Cardiac muscle cell (in vitro differentiated cells and primary cell): ENCODE results near the gene SEH1L. TPM values are rescaled to one million over a fixed set of nuclear protein-coding genes. Genes with fewer than 3 reads are reported as not detected.
"Not testable (repeated sequence)": the region's sequence is repeated elsewhere in the genome, so short reads cannot be mapped to it uniquely, and the experiment has no call there.

Source experiments
- DNase-seq, 2 donors: peaks; one replicate each; pipeline versions ENCODE4 v3.0.0 to v3.0.0-alpha.2; 2010 to 2017; ENCODE audit warnings: low read depth in 1 of 2, low spot score in 1 of 2
- H3K27ac ChIP-seq: fragments of 200-600 bp; sonication (generic); 2 replicates; pipeline ENCODE4 v1.5.1; 2016
- H3K27me3 ChIP-seq: fragments of 200-600 bp; sonication (generic); 2 replicates; pipeline ENCODE4 v1.6.0; 2016; ENCODE audit warnings: control low read depth
- H3K36me3 ChIP-seq: fragments of 200-600 bp; sonication (generic); 2 replicates; pipeline ENCODE4 v1.5.1; 2016; ENCODE audit warnings: control low read depth
- H3K4me1 ChIP-seq: fragments of 200-600 bp; sonication (generic); 2 replicates; pipeline ENCODE4 v1.8.1; 2017; ENCODE audit warnings: low read depth, mild to moderate bottlenecking, mixed run types
- H3K4me3 ChIP-seq: fragments of 200-600 bp; sonication (generic); 2 replicates; pipeline ENCODE4 v1.5.1; 2016; ENCODE audit warnings: mild to moderate bottlenecking
- H3K9me3 ChIP-seq: fragments of 200-600 bp; sonication (generic); 2 replicates; pipeline ENCODE4 v1.5.1; 2017; ENCODE audit warnings: low read depth, mild to moderate bottlenecking, control low read depth
- CTCF ChIP-seq: IDR thresholded peaks from 2 replicates; pipeline ENCODE4 v1.5.1; 2012; ENCODE audit warnings: low read depth, mild to moderate bottlenecking, low read length
- polyA plus RNA-seq: library from polyadenylated mRNA; unstranded; fragments of >200 nt; fragmentation: Nextera tagmentation; extraction: Ambion mirVana; gene quantifications from 2 replicates; pipeline ENCODE4 v1.2.1, GENCODE V29; 2016
- total RNA-seq: library from RNA; depleted of rRNA; stranded (reverse); fragments of >200 nt; gene quantifications from 2 replicates; pipeline ENCODE4 v1.2.3, GENCODE V29; 2016

The SEH1L gene
- total RNA-seq (14.0 and 20.9 TPM in 2 replicates), polyA plus RNA-seq (30.0 and 37.3 TPM in 2 replicates)

GRCh38 chr18:12947285-12948049, at the start of gene SEH1L:
Gene SEH1L, plus strand, starts transcription at chr18:12948011. Its CDS starts 111 bp downstream, at chr18:12948122.
- H3K36me3 ChIP-seq: no peaks in the 10 kb centered on the region
- no peaks in the 10 kb centered on the region for H3K9me3 ChIP-seq
- peak within 1 kb of the TSS; percentile 76 for H3K4me3 ChIP-seq
- H3K27ac ChIP-seq: peak within 1 kb of the TSS; percentile 96
- no peaks in the 10 kb centered on the region for H3K27me3 ChIP-seq
- DNase-seq: peak; percentile 100
- H3K4me1 ChIP-seq: peaks cover 7% of the 10 kb centered on the region
- no peak for TF ChIP-seq CTCF

DNA sequence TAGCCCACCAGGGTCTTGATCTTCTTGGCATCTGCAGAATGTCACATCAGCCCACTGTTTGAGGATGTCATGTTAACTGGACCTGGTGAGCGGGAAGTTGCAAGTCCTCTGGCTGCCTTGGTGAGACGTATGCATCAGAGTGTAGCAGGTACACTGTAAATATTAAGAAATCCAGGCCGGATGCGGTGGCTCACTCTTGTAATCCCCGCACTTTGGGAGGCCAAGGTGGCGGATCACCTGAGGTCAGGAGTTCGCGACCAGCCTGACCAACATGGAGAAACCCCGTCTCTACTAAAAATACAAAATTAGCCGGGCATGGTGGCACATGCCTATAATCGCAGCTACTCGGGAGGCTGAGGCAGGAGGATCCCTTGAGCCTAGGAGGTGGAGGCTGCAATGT, 46.6 kb upstream of the SEH1L start:
- not testable (repeated sequence) for H3K36me3 ChIP-seq, H3K27ac ChIP-seq, DNase-seq, H3K4me3 ChIP-seq, H3K4me1 ChIP-seq, H3K27me3 ChIP-seq, H3K9me3 ChIP-seq

GRCh38 chr18:12904012-12904516, 43.7 kb upstream of the SEH1L start:
- H3K4me3 ChIP-seq: no peak overlapping the region
- no peaks in the 10 kb centered on the region for H3K4me1 ChIP-seq
- no peaks in the 10 kb centered on the region for H3K9me3 ChIP-seq
- H3K36me3 ChIP-seq: no peaks in the 10 kb centered on the region
- H3K27me3 ChIP-seq: no peaks in the 10 kb centered on the region
- no peak overlapping the region for H3K27ac ChIP-seq
- DNase-seq: peak in 1 of 2 donors; percentile 54
- TF ChIP-seq CTCF: no peak

GRCh38 chr18:12906119-12906518, 41.7 kb upstream of the SEH1L start:
- H3K27me3 ChIP-seq: no peaks in the 10 kb centered on the region
- no peak overlapping the region for H3K4me3 ChIP-seq
- H3K4me1 ChIP-seq: no peaks in the 10 kb centered on the region
- no peak for TF ChIP-seq CTCF
- H3K36me3 ChIP-seq: no peaks in the 10 kb centered on the region
- no peaks in the 10 kb centered on the region for H3K9me3 ChIP-seq
- DNase-seq: no peak
- H3K27ac ChIP-seq: no peak overlapping the region

DNA sequence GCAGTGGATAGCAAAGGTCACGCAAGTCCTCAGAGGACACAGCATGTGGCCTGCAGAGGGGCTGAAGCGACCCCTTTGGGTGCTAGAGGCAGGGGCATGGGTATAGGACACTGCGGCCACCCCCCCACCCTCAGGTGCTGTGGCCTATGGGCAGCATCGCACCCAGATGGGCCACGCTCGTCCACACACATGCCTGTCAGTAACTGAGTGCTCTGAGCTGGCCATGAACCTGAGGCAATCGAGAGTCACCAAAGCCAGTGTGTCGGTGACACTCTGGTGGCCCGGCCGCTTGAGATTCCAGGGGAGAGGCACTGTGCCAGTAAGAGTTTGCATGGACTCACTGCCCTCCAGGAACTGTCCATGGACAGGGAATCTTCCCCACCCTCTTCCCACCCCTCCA, 41.0 kb upstream of the SEH1L start:
- Histone ChIP-seq H3K4me3 (no peak overlapping the region), H3K4me1 (no peaks in the 10 kb centered on the region), H3K36me3 (no peaks in the 10 kb centered on the region), H3K27me3 (no peaks in the 10 kb centered on the region), H3K27ac (no peak overlapping the region), H3K9me3 (no peaks in the 10 kb centered on the region)
- DNase-seq: no peak
- TF ChIP-seq CTCF: no peak

GRCh38 chr18:12907258-12907925, 40.4 kb upstream of the SEH1L start:
- peak in 1 of 2 donors; percentile 60 for DNase-seq

More at GRCh38 chr18:12907258-12907925, 40.4 kb upstream of the SEH1L start:
- Histone ChIP-seq H3K9me3 (no peaks in the 10 kb centered on the region), H3K4me3 (no peak overlapping the region), H3K4me1 (no peaks in the 10 kb centered on the region), H3K36me3 (no peaks in the 10 kb centered on the region), H3K27me3 (no peaks in the 10 kb centered on the region), H3K27ac (no peak overlapping the region)
- TF ChIP-seq CTCF: no peak
